ENCODE results near the gene CCNI. TPM values are rescaled to one million over a fixed set of nuclear protein-coding genes. Genes with fewer than 3 reads are reported as not detected.
"Not testable (repeated sequence)": the region's sequence is repeated elsewhere in the genome, so short reads cannot be mapped to it uniquely, and the experiment has no call there.

The CCNI gene
- total RNA-seq, result 155 TPM

DNA sequence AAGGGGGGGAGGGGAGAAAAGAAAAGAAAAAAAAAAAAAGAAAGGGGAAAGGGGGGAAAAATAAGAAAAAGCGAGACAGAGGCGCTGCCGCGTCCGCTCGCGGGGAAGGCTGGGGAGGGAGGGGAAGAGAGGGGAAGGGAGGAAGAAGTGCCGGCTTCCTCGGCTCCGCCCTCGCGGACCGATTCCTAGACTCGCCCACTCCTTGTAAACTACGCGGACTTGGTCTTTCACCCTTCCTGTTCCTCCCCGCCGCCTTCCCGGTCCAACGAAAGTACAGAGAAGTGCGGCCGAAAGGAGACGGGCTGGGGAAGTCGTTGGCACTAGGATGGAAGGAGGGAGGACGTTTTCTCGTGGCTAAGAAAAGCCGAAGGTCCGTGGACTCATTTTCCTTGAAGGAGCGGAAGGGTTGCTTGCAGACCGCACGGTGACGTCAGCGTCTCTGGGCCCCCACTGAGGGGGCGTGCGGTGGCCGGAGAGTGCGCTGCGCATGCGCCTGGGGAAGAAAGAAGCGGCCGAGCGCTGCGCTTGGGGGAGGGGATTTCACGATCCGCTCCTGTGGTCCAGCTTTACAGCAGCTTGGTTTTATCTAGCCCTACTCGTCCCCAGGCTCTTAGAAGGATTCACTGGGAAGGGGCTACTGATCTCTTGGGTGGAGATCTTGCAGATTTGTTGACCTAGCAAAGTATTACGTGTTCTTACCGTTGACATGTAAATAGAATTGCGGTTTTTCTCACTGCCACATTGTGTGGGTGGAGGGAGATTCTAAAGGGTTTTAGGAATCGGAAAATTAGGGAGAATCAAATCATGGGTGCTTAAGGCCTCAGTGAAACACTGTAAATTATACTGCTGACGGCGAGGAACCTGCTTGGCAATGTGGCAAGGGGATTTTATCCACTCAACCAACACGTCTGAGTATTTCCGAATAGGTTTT lies at the start of gene CCNI:
Gene CCNI, minus strand, starts transcription at position 121 of the 931 bp plus-strand sequence. CDS start 9,627 bp downstream, outside the sequence.
- peak; percentile 95 for ATAC-seq

GRCh38 chr4:77124576-77124975 lies 48.8 kb upstream of the CCNI start:
- ATAC-seq, result no peak

DNA sequence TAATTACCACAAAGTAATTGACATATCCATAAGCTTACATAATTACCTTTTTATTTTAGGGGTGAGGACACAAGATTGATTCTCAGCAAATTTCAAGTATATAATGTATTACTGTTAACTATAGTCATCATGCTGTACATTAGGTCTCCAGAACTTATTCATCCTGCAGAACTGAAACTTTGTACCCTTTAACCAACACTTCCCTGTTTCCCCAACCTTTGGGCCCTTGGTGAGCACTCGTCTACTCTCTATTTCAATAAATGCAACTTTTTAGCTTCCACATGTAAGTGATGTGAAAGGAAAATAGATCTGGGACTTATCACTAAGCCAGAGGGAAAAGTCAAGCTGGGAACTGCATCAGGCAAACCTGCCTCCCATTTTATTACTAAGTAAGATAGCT lies 47.6 kb upstream of the CCNI start:
- ATAC-seq, result no peak

DNA sequence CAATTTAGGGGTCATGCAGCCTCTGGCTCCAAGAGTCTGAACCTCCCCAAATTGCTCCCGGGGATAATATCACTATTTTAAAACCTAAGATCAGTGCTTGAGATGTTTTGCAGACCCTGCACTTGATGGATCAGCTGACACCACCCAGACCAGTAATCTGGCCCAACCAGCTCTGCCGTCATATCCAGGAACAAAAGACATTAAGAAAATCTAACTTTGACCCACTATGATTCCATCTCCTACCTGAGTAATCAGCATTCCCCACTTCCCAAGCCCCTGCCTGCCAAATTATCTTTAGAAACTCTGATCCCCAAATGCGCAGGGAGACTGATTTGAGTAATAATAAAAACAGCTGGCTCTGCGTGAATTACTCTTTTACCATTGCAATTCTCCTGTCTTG lies 46.9 kb upstream of the CCNI start:
- ATAC-seq, result no peak

DNA sequence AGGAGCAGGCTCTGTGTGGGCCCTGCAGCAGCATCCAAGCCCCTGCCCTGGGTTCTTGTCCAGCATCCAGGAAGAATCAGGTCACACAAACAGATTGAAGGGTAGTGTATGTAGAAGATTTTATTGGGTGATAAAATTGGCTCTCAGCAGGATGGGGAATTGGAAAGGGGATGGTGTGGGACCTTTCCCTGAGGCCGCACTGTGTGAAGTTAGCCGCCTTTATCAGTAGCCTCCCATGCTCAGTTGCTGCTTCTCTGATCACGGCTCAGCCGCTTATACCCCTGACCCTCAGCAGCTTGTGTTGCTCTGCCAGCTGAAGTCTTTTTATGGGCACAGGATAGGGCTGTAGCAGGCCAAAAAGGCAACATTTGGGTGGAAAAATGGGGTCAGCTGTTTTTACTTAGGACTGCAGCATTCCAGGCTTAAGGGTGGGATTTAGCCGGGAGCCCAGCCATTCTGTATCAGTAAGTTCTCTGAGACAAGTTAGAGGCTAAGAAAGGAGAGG lies 46.0 kb upstream of the CCNI start:
- ATAC-seq, result no peak

DNA sequence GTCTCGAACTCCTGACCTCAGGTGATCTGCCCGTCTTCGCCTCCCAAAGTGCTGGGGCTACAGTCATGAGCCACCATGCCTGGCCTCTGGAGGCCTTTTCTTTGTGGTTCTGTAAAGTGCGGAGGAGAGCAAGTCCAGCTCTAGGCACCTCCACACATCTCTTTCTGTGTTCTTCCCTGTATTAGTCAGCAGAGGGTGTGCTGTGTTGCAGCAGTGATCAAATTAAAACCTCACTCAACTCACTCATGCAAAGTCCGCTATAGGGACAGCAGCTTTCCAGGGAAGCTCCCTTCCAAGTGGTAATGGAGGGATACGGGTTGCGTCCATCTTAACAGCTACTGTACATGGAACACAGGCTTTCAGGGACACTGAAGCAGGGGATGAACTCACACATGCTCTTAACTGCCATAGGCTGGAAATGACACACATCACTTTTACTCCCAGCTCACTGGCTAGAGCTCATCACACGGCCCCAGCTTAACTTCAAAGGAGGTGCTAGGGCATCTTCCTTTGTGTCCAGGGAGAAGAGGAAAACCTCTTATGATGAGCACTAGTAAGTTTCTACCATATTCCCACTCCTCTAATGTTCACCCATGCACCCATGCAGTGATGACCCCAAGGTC lies 45.2 kb upstream of the CCNI start:
- peak; percentile 50 for ATAC-seq

DNA sequence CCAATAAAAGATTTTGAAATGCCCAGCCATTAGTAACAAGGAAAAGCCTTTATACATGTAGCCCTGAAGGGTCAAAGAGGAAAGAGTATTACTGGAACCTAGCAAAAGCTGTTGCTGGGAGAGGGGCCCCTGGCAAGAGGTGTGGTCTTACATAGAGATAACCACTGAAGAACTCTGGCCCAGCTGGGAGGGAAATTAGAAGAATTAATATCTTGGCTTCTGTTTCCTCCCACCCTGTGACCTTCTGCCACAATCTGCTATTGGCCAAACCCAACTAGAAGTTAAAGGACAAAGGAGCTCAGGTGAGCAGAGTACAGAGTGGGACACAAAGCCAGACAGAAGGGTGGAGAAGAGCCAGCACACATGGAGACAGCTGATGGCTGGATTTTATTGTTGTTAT lies 41.9 kb upstream of the CCNI start:
- ATAC-seq, result no peak

DNA sequence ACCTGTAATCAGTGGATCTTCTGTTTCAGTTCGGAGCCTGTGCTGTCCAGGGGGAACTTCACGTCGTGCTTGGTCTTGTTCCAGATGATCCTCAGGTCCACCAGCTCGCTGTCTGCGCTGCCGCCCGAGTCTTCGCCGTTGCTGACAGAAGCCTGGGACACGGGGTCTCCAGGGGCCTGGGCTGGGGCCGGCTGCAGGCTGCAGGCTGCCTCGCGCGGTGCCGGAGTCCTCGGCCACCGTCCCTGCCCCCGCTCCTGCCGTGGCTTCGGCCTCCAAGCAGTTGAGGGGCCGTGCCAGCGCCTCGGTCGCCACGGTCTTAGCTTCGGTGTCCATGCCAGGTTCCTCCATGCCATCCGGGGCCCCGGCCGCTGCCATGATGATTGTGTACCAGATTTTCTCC lies 37.3 kb upstream of the CCNI start:
- ATAC-seq, result no peak

GRCh38 chr4:77110730-77111129 lies 34.9 kb upstream of the CCNI start:
- peak; percentile 51 for ATAC-seq

DNA sequence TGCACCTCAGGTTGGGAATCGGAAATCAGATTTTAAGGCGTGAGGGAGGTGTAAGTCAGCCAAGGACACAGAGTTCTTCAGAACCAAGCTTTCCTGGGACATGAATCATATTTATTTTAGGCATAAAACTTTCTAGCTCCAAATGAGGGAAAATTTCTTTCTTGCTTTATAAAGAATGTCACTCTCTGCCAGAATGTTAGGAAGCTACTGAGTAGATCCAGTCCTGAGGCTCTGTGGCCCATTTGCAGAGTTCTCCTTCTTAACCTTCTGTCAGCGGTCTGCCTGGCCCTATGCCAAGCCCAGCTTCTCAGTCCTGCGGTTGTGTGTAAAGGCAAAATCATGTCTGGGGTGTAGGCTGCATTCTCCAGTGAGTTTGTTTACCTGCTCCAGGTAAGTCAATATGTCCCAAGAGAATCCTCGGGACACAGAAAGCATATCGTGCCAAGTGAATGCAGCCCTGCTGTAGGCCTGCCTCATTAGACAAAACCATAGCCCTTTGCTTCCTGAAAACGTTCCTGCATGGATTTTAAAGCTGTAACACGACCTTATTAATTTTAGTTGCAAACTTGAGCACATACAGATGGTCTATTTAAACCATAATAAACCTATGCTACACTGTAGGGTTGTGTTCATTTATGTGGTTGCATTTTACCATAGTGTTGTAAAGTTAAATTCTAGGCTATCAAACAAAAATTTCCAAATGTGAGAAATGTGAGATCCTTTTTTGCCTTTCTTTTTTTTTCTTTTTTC lies 29.2 kb upstream of the CCNI start:
- ATAC-seq, result no peak

- ATAC-seq, result no peak
These were observed 28.6 kb upstream of the CCNI start for GRCh38 chr4:77104388-77104787.

- ATAC-seq, result no peak
These were observed 24.4 kb upstream of the CCNI start for GRCh38 chr4:77100234-77100633.

- ATAC-seq, result no peak
These were observed 21.8 kb upstream of the CCNI start for GRCh38 chr4:77097611-77098010.

DNA sequence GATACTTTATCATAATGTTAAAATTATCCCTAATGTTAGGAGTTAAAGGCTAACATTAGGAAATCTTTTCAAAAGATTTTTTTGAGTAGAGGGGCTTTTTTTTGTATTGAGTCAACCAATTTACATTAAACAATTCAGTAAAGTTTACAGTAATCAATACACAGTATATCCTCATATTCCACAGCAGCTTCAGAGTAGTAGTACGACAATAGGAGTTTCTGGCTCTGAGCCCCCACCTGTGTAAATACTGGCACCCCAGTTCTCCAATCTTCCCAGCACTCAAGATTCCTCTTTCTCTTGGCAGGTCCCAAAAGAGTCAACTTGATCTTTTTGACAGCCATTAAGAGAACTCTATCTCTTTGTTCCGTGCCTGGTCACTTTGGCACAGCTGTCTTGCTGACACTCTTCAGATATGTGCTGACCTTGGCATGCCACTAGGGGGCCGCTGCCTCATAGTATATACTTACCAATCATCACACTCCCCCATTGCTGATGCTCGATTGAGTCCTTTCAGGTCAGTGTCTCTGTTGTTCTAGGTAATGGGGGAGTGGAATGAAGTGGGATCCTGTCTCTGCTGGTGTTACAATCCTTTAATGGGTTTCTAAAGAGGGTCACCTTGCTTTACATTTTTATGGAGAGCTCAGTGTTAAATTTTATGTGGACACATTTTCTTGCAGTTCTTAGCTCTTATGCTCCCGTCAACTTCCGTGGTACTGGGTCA lies 19.5 kb upstream of the CCNI start:
- peak; percentile 89 for ATAC-seq

- ATAC-seq, result no peak
These were observed 18.7 kb upstream of the CCNI start for GRCh38 chr4:77094496-77094895.

DNA sequence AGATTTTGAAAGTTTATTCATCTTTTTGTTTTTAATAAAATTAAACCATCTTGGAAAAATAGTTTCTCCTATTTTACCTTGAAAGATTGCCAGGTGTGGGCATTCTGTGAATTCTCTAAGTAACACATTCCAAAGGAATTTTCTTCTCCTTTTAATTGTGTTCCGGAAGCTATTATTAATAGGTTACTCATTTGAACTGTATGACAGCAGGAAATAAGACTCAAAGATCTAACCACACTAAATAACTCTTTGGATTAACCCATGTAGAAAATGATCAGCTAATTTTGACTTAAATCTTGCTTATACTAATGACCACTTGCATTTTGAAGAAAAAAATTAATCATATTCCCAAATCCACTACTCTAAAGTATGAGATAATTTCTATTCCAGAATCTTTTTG lies 17.6 kb upstream of the CCNI start:
- peak; percentile 50 for ATAC-seq

DNA sequence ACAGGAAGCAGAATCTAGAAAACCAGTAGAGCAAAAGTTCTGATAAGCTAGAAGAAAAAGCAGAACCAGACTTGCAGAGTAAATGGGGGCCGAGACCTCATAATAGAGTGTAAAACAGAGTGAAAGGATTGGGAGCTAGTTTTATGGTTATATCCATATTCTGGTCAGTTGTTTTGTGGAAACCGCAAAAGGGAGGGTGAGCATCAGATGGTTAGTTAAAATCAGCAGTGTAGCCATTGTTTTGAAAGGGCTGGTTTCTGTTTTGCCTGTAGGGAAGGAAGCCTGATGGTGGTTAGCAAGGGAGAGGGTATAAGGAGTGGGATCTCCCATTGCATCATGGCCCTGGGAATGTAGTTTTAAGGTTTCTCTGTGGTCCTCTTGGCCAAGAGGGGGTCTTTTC lies 17.2 kb upstream of the CCNI start:
- no peak for ATAC-seq

DNA sequence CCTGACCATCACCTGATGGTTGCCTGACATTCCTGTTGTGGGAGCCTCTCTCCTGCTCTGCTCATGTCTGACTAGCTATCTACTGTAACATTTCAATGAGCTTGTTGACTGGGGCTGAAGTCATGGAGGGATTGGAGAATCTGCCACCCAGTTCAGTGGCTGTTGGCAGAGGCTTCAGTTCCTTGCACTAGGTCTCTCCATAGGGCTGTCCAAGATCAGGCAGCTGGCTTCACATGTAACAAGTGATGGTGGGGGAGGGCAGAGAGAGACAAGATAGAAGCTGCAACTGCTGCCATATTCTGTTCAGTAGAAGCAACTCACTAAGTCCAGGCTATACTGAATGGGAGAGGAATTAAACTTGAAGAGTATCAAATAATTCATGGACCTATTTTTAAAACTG lies 14.1 kb upstream of the CCNI start:
- ATAC-seq, result no peak

DNA sequence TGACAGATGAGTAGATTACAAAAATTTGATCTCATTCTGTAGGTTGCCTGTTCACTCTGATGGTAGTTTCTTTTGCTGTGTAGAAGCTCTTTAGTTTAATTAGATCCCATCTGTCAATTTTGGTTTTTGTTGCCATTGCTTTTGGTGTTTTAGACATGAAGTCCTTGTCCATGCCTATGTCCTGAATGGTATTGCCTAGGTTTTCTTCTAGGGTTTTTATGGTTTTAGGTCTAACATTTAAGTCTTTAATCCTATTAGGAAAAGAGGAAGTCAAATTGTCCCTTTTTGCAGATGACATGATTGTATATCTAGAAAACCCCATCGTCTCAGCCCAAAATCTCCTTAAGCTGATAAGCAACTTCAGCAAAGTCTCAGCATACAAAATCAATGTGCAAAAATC lies 11.2 kb upstream of the CCNI start:
- not testable (repeated sequence) for ATAC-seq

DNA sequence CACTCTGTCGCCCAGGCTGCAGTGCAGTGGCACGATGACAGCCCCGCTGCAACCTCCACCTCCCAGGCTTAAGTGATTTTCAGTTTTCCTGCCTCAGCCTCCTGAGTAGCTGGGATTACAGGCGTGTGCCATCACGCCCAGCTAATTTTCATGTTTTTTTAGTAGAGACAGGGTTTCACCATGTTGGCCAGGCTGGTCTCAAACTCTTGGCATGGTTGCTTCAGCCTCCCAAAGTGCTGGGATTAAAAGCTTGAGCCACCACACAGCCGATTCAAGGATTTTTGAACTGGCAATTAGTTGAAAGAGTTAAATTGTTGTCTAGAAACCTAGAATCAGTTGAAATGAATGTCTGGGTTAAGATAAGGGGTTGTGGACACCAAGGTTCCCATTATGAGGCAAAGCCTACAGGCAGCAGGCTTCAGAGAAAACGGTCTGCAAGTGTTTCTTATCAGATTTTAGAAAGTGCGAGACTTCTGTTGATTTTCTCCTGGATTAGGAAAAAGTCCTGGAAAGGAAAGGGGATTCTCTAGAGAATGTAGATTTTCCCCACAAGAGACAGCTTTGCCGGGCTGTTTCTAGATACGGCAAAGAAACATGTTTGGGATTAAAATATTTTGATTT lies 8.3 kb upstream of the CCNI start:
- ATAC-seq, result no peak

DNA sequence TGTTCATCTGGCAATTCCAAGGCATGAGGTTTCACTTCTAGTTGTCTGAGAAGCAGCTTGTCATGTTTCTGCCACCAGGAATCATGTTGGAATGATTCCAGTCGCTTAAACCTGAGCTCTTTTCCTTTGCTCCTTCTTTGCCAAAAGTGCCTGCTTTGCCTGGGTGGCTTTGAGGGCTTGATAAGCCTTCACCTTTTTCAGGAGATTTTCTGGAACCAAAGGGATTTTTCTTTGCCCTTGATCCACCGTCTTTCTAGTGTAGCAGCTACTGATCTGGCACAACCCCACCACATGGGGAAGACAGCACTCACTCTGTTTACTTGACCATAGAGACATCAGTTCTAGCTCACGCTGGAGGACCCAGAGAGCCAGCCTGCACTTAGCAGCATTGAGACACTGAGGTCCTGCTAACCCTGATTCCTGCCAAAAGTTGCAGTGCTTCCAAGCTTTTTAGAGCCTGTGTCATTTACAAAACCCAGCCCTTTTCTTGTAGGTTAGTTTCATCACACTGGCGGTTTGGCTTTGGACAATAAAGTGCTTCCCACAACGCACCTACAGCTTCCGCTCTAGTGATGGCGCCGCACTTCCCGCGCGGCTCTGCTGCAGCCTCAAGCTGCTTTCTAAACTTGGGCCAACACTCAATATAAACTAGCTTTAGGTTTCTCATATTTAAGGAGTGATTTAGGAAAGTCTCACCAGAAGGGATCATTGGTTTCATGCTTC lies 7.3 kb upstream of the CCNI start:
- peak; percentile 73 for ATAC-seq

Measured in esophagus mucosa (tissue), 1 donor.